Measurements from ENCODE around the gene HMGCR.
"Not testable (repeated sequence)": the region's sequence is repeated elsewhere in the genome, so short reads cannot be mapped to it uniquely, and the experiment has no call there.

HMGCR gene

DNA sequence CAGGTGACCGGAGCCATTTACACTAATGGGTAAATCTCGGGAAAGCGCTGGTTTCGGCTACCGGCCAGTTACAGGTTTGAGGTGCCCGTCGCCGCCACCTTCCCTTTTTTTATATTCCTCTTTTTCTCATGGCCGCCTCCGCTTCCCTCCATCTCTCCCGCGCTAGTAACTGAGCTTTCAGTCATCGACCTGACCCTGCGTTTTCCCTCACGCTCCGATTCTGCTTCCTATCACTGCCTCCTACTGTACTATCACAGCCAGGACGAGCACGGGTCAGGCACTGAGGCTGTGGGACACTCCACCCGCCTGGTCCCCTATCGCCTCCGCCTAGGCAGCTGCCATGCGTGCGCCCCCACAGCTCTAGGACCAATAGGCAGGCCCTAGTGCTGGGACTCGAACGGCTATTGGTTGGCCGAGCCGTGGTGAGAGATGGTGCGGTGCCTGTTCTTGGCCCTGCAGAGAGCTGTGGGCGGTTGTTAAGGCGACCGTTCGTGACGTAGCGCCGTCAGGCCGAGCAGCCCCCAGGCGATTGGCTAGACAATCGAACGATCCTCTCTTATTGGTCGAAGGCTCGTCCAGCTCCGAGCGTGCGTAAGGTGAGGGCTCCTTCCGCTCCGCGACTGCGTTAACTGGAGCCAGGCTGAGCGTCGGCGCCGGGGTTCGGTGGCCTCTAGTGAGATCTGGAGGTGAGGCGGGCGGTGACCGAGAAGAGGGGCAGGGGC is at the start of gene HMGCR:
HMGCR (plus strand) TSS at position 606 of the 722 bp plus-strand sequence. CDS start 5,386 bp downstream, outside the sequence.
- peak; percentile 93 for DNase-seq (ENCODE audit: low spot score)

DNA sequence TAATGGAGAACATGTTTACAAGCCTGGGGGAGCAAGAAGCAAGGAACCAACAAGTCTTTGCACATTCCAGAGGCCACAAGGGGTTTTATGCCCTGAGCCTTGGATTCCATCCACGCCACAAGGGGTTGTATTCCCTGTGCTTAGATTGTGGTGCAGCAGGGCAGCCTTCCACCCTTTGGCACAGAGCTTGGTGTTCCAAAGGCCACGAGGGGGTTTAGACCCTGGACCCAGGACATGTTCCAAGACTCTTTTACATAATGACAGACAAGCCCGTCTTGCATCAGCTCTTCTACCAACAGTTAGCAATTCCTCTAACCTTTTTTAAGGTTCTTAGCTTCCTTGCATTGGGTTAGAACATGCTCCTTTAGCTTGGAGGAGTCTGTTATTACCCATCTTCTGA is 45.2 kb upstream of the HMGCR start:
- not testable (repeated sequence) for DNase-seq (ENCODE audit: low spot score)

DNA sequence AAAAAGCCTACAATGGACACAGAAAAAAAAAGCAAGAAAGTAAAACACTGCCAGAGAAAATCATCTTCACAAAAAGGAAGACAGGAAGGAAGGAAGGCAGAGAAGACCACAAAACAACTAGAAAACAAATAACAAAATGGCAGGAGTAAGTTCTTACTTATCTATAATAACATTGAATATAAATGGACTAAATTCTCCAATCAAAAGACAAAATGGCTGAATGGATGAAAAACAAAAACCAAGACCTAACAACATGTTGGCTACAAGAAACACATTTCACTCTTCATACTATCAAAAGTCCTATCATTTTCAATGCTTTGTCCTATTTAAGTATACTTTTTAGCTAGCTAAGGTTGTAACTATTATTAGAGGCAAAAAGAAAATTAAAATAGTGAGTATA is 36.9 kb upstream of the HMGCR start:
- DNase-seq (ENCODE audit: low spot score): no peak

DNA sequence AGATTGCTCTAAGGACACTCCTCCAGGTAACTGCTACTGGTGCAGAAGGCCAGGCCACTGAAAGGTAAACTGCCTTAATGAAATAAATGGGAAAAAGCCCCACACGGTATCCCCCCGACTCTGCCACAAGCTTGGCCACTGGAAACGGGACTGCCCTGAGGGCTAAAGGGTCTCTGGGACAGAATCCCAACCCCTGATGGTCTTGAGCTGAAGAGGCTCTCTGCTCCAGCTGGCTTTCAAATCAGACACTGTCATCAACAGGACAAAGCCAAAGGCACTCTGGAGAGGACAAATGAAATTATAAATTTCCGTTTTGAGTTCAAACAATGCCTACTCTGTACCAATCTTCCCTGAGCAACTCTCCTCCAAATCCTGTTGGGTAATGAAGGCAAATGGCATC is 33.6 kb upstream of the HMGCR start:
- DNase-seq (ENCODE audit: low spot score): no peak

DNA sequence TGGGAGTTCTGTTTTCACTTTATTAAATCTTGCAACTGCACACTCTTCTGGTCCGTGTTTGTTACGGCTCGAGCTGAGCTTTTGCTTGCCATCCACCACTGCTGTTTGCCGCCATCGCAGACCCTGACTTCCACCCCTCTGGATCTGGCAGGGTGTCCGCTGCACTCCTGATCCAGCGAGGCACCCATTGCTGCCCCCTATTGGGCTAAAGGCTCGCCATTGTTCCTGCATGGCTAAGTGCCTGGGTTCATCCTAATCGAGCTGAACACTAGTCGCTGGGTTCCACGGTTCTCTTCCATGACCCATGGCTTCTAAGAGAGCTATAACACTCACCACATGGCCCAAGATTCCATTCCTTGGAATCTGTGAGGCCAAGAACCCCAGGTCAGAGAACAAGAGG is 32.5 kb upstream of the HMGCR start:
- DNase-seq (ENCODE audit: low spot score): not testable (repeated sequence)

DNA sequence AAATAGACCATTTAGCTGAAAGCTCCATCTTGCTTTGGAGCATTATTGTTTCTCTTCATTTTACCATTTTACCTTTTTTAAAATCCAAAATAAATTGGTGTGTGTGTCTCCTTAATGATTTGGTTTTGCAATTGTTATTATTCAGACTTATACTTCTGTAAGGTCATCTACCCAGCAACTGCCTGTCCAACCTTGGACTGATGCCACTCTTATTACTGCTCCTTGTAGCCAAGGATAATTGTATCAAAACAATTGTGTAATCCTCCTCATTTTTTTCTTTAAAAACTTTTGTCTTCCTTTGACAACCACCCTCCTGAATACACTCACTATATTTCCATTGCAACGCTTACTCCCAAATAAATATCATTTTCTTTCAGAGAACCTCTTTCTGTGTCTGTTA is 30.3 kb upstream of the HMGCR start:
- DNase-seq (ENCODE audit: low spot score): no peak

DNA sequence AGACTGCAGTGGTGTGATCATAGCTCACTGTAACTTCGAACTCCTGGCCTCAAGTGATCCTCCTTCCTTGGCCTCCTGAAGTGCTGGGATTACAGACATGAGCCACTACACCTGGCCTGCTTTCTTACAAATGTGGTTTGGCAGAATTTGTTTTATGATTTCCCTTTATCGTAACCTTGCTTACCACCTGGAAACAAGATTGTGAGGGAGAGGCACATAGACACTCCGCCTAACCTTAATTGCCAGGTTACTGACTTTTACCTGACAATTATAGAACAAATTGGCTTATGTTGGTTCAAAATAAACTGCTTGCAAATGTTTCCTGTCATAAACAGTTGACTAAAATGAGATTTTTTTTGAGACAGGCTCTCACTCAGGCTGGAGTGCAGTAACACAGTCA is 26.8 kb upstream of the HMGCR start:
- no peak for DNase-seq (ENCODE audit: low spot score)

DNA sequence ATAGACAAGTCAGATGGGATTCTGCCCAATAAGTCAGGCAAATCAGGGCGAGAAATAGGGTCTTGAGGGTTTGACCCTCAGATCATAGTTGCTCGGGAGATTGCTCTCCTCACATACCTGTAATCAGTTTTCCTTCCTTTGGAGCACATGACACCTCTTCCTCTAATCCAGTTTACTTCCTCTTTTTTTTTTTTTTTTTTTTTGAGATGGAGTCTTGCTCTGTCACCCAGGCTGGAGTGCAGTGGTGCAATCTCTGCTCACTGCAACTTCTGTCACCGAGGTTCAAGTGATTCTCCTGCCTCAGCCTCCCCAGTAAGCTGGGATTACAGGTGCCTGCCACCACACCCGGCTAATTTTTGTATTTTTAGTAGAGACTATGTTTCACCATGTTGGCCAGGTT is 17.9 kb upstream of the HMGCR start:
- DNase-seq (ENCODE audit: low spot score): not testable (repeated sequence)

DNA sequence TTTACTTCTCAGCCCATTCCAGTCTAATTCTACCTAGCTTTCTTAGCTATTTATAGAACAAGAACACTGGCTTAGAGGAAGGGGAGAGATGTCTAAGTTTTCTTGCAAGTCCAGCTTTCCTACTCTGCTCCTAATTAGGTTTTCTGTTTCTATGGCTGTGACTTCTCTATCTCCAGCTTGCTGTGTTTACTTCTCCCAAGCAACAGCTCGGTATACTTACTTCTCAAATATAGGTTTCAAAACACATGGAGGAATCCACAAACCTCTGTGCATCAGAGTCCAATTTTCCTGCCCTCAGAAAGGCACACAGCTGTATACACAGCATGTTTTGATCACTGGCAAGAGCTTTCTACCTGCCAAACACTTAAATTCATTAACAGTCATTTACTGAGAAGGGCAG is 17.4 kb upstream of the HMGCR start:
- no peak for DNase-seq (ENCODE audit: low spot score)

DNA sequence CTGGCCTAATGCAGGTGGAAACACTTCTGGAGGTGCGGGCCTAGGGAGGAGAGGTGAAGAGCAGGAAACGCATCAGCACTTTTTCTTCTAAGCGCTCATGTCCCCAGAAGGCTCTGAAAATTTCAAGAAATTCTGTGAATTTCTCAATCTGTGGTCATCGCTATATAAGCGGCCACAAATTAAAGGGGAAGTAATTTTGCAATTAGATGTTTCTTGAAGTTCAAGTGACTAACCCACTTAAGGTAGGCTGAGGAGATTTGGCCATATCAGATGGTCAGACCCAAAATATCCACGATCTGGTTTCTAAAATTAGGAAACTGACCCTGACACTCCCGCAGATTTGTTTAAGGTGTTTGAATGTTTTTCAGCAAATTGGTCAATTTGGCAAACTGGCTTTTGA is 16.6 kb upstream of the HMGCR start:
- DNase-seq (ENCODE audit: low spot score): no peak

DNA sequence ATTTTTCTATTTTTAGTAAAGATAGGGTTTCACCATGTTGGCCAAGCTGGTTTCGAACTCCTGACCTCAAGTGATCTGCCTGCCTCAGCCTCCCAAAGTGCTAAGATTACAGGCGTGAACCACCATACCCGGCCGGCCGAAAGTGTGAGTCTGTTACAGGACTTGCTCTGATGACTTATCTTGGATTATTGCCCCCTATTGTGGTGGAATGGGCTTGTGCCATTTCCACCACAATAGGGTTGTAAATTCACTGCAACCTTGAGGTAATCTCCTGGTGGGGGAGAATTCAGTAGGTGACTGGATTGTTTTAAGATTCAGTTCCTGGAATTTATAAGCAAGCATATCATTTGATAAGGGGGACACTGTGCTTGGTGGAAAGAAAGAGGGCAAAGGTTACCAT is 15.0 kb upstream of the HMGCR start:
- no peak for DNase-seq (ENCODE audit: low spot score)

DNA sequence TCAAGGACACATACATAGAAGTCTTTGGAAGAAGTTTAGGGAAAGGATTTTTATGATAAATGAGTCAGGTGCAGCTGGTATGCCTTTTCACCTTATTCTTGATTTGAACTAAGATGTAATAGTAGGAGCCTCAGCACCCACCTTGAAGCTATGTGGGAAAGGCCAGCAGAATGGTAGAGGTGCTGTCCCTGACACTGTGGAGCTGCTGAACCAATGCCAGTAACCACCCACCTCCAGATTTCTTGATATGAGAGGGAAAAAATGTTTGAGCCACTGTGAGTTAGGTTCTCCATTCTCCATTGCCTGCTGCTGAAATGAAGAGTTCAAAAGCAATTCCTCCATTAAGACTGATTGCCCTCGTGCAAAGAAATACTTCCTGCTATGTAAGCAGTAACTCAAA is 12.2 kb upstream of the HMGCR start:
- no peak for DNase-seq (ENCODE audit: low spot score)

DNA sequence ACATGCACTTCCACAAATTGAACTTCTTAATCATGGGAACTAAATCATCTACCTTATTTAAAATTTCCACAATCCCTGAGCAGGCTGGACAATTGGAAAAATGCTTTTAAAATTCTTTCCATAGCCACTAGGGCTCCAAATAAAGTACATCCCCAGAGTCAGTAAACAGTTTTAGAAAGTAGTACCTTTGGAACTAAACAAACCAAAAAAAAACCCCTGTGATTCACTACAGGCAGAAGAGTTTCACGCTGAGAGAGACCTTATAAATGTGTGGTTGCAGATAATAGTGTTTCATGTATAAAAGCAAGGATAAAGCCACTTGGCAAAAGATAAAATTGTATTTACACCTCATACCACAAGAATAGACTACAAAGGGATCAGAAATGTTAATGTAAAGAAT is 11.8 kb upstream of the HMGCR start:
- no peak for DNase-seq (ENCODE audit: low spot score)

DNA sequence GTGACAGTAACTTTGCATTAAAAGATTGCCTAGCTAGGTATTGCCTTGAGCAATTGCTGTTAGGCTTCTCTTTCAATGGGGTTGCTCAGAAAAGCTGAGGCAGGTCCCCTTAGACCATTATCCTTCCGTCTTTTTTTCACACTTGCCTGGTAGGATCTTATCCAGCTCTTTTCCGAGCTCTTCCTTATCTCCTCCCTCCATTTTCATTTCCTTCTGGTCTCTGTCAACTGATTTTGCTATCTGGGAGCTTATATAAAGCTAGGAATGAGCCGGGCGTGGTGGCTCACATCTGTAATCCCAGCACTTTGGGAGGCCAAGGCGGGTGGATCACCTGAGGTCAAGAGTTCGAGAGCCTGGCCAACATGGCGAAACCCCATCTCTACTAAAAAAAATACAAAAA is 6.6 kb upstream of the HMGCR start:
- DNase-seq (ENCODE audit: low spot score): no peak

DNA sequence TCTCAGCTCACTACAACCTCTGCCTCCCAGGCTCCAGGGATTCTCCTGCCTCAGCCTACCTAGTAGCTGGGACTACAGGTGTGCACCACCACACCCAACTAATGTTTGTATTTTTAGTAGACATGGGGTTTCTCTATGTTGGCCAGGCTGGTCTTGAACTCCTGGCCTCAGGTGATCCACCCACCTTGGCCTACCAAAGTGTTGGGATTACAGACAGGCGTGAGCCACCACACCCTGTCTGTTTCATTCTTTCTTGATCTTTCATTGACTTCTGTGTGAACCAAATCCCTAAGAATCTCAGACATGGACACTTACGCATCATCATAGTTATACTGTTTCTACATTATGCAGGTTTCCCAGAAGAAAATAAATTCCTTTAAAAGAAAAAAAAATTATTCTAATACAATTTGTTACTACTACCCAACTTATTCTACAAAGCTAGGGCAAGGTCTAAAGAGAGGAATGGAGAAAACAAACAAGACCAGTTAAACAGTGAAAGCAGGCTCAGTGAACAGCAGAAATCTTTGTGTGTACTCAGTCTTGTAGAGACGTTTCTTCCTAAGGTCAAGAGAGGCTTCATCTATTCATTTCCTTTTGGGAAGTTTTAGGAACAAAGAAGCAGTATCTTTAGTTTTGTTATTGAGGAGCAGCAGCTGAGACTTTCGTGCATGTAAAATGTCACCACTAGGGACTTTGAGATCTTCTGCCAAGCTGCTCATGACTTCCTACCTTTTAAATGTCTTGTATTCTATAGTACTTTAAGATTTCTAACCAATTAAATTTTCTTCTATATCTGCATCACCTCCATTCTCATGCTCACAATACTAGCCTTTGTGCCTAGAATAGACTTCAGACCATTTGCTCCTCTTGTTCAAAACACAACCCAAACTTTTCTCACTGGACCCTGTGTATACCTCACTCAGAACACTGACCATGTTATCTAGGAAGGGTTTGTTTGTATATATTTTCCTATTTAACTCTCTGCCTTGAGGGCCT is 5.6 kb upstream of the HMGCR start:
- DNase-seq (ENCODE audit: low spot score): no peak

DNA sequence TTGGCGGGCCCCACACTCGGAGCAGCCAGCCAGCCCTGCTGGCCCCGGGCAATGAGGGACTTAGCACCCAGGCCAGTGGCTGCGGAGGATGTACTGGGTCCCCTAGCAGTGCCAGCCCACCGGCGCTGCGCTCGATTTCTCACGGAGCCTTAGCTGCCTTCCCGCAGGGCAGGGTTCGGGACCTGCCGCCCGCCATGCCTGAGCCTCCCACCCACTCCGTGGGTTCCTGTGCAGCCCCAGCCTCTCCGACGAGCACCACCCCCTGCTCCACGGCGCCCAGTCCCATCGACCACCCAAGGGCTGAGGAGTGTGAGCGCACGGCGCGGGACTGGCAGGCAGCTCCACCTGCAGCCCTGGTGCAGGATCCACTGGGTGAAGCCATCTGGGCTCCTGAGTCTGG is 3.3 kb upstream of the HMGCR start:
- not testable (repeated sequence) for DNase-seq (ENCODE audit: low spot score)

DNA sequence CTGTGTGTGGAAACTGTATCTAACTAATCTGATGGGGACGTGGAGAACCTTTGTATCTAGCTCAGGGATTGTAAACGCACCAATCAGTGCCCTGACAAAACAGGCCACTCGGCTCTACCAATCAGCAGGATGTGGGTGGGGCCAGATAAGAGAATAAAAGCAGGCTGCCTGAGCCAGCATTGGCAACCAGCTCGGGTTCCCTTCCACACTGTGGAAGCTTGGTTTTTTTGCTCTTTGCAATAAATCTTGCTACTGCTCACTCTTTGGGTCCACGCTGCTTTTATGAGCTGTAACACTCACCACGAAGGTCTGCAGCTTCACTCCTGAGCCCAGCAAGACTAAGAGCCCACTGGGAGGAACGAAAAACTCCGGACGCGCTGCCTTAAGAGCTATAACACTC is 2.6 kb upstream of the HMGCR start:
- not testable (repeated sequence) for DNase-seq (ENCODE audit: low spot score)

DNA sequence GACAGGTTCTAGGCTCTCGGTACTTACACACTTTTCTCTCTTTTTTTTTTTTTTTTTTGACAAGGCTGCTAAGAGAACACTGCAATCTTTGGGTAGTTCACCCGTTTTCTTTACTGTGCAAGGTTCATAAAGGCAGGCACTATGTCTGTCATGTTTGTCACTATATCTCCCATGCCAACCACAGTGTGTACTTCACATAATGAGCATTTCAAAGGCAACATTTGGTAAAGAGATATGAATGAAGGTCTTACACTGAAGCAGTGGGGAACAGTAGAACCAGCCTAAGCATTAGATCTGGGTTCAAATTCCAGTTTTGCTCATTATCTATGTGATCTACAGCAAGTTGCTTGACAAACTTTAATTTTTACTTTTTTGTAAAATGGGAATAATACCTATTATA is 1.5 kb upstream of the HMGCR start:
- no peak for DNase-seq (ENCODE audit: low spot score)

DNA sequence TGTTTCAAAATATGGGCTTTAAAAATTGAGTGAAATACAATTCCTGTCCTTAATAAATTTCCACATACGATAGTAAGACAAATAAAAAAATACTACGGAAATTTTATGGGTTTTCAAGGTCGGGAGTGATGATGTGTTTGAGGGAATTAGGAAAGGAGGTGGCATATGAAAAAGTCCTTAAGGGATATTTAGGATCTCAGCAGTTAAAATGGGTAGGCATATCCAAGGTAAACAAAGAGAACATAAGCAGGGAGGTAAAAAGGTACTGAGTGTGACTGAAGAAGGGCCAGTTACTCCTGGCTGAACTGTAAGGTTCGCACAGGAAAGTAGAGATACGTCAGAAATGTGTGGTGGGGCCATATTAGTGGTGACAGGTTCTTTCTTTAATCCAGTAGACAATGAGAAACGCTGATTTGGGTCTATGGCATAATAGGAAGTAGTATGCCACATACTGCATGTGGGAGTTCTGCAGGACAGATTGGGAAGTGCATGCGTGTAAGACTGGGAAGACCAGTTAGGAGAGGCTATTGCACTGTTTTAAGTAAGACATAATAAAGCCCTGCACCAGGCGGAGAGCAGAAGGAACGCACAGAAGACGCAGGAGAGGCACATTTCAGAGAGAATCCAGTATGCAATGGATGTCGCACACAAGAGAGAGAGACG is 937 bp upstream of the HMGCR start:
- DNase-seq (ENCODE audit: low spot score): peak; percentile 5

DNA sequence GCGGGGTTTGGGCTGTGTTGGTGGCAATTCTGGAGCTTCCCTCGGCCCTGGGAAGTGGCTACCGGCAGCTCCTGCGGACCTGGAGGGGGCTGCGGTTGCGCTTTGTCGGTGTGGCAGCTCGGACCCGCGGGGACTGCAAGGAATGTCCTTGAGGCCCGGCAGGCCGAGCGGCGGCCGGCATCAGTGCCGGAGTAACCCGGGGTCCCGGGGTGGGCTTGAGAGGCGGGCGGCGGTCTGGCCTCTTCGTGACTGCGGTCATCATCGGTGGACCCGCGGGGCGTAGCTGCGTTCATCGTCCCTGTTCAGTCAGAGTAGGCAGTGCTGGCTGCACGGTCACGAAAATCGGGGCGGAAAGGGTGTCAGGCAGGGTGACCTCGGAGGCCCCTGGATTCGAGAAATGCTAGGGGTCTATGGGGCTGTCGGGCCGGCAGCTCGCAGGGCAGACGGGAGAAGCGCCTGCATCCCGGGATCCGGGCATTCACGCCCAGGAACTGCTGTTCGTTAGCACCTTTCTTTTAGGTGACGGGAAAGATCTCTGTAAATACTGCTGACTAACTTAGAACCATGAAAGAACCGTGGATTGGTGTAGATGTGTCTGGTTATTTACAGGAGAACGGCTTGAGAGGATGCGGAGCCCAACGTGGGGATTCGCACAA is 474 bp downstream of the HMGCR start:
- DNase-seq (ENCODE audit: low spot score): no peak

DNA sequence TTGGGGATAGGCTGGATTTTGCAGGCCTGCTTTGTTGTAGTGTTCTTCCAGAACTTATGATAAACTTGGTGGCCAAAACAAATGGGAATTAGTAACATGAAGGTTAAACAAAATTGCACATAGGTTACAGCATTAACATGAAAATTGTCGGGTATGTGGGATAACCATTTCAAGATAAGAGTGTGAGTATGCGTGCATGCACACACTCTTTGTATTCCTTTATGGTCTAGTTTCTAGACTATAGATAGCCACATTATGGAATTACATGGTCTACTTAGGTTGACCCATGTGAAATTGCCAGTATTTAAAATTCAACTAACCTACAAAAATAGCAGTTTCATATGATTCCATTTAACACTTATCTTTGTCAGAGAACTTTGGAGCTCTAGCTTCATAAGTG is 1.4 kb downstream of the HMGCR start:
- DNase-seq (ENCODE audit: low spot score): no peak
